ENCODE measurements around the gene SLC4A8. TPM values are rescaled to one million over a fixed set of nuclear protein-coding genes. Genes with fewer than 3 reads are reported as not detected.
"Not testable (repeated sequence)": the region's sequence is repeated elsewhere in the genome, so short reads cannot be mapped to it uniquely, and the experiment has no call there.

Gene SLC4A8
- total RNA-seq, 1 donor from 2014 or later = 0.74 TPM

GRCh38 chr12:51507178-51507577 is 82.5 kb downstream of the SLC4A8 start:
- no peaks in the 10 kb centered on the region for H3K36me3 ChIP-seq
- H3K27me3 ChIP-seq = no peaks in the 10 kb centered on the region
- no peaks in the 10 kb centered on the region for H3K9me3 ChIP-seq
- no peak for TF ChIP-seq POLR2AphosphoS5 (IDR thresholded peaks at IDR 0.05; ENCODE audit: insufficient read depth in 1 of 2, low read depth in 1 of 2)
- no peak for TF ChIP-seq POLR2A (IDR thresholded peaks at IDR 0.05)
- TF ChIP-seq CTCF (IDR thresholded peaks at IDR 0.05) = no peak
- no peaks in the 10 kb centered on the region for H3K4me1 ChIP-seq
- no peak overlapping the region for H3K27ac ChIP-seq
- no peak for DNase-seq (ENCODE audit: extremely low spot score in 2 of 2)
- intact Hi-C loops (cut with DNase I) = no loop called here
- H3K4me3 ChIP-seq = no peak overlapping the region

GRCh38 chr12:51508285-51508684 is 83.7 kb downstream of the SLC4A8 start:
- Histone ChIP-seq H3K4me3 (no peak overlapping the region), H3K9me3 (no peaks in the 10 kb centered on the region), H3K27me3 (no peaks in the 10 kb centered on the region), H3K27ac (no peak overlapping the region), H3K36me3 (no peaks in the 10 kb centered on the region), H3K4me1 (no peaks in the 10 kb centered on the region)
- no peak for DNase-seq (ENCODE audit: extremely low spot score in 2 of 2)
- intact Hi-C loops (cut with DNase I) = no loop called here
- no peak for TF ChIP-seq POLR2AphosphoS5 (IDR thresholded peaks at IDR 0.05; ENCODE audit: insufficient read depth in 1 of 2, low read depth in 1 of 2)
- no peak for TF ChIP-seq POLR2A (IDR thresholded peaks at IDR 0.05)
- no peak for TF ChIP-seq CTCF (IDR thresholded peaks at IDR 0.05)

- DNase-seq (ENCODE audit: extremely low spot score in 2 of 2) = no peak
- no peaks in the 10 kb centered on the region for H3K36me3 ChIP-seq
- H3K4me3 ChIP-seq = no peak overlapping the region
- H3K27ac ChIP-seq = no peak overlapping the region
- no peaks in the 10 kb centered on the region for H3K27me3 ChIP-seq
- intact Hi-C loops (cut with DNase I) = no loop called here
- no peaks in the 10 kb centered on the region for H3K9me3 ChIP-seq
- no peaks in the 10 kb centered on the region for H3K4me1 ChIP-seq
- TF ChIP-seq POLR2AphosphoS5 (IDR thresholded peaks at IDR 0.05; ENCODE audit: insufficient read depth in 1 of 2, low read depth in 1 of 2) = no peak
- no peak for TF ChIP-seq CTCF (IDR thresholded peaks at IDR 0.05)
- TF ChIP-seq POLR2A (IDR thresholded peaks at IDR 0.05) = no peak
These were observed 87.1 kb downstream of the SLC4A8 start for GRCh38 chr12:51511546-51512260.

- intact Hi-C loops (cut with DNase I) = no loop called here
These were observed 87.8 kb downstream of the SLC4A8 start for GRCh38 chr12:51512438-51512837.

GRCh38 chr12:51515037-51515436 is 90.4 kb downstream of the SLC4A8 start:
- H3K27ac ChIP-seq; H3K4me1 ChIP-seq; H3K9me3 ChIP-seq; H3K4me3 ChIP-seq; intact Hi-C loops (cut with DNase I); H3K27me3 ChIP-seq; DNase-seq (ENCODE audit: extremely low spot score in 2 of 2); H3K36me3 ChIP-seq: not testable (repeated sequence)

More at GRCh38 chr12:51512438-51512837, 87.8 kb downstream of the SLC4A8 start:
- Histone ChIP-seq H3K27ac (no peak overlapping the region), H3K4me1 (no peaks in the 10 kb centered on the region), H3K27me3 (no peaks in the 10 kb centered on the region), H3K36me3 (no peaks in the 10 kb centered on the region), H3K4me3 (no peak overlapping the region), H3K9me3 (no peaks in the 10 kb centered on the region)
- TF ChIP-seq POLR2AphosphoS5 (IDR thresholded peaks at IDR 0.05; ENCODE audit: insufficient read depth in 1 of 2, low read depth in 1 of 2) (no peak), POLR2A (IDR thresholded peaks at IDR 0.05) (no peak)
- DNase-seq (ENCODE audit: extremely low spot score in 2 of 2) = no peak

GRCh38 chr12:51517316-51517715 is 92.7 kb downstream of the SLC4A8 start:
- TF ChIP-seq POLR2AphosphoS5 (IDR thresholded peaks at IDR 0.05; ENCODE audit: insufficient read depth in 1 of 2, low read depth in 1 of 2) (no peak), CTCF (IDR thresholded peaks at IDR 0.05) (no peak), POLR2A (IDR thresholded peaks at IDR 0.05) (no peak)
- no peaks in the 10 kb centered on the region for H3K27me3 ChIP-seq
- no peak for DNase-seq (ENCODE audit: extremely low spot score in 2 of 2)
- no peaks in the 10 kb centered on the region for H3K9me3 ChIP-seq
- intact Hi-C loops (cut with DNase I) = no loop called here
- no peak overlapping the region for H3K27ac ChIP-seq
- H3K4me3 ChIP-seq = no peak overlapping the region
- no peaks in the 10 kb centered on the region for H3K36me3 ChIP-seq
- H3K4me1 ChIP-seq = no peaks in the 10 kb centered on the region
